ENCODE data around the gene SGPP2.
"Not testable (repeated sequence)": the region's sequence is repeated elsewhere in the genome, so short reads cannot be mapped to it uniquely, and the experiment has no call there.

The SGPP2 gene

DNA sequence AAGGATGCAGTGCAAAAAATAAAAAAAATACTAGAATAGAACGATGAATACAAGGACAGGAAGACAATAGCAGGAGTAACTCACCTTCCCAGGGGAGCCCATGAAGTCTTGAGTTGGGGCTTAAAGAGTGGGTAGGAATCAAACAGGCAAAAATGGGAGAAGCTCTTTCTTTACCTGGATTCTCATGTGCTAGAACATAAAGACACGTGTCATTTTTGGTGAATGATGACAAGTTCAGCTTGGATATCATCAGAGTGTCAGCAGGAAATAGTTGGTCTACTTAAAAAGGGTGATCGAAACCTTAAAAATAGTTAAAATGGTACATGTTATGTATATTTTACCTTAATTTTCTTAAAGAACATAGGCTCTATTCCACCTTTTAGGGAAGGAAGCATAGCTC lies 5.7 kb downstream of the SGPP2 start:
- no peak for DNase-seq

DNA sequence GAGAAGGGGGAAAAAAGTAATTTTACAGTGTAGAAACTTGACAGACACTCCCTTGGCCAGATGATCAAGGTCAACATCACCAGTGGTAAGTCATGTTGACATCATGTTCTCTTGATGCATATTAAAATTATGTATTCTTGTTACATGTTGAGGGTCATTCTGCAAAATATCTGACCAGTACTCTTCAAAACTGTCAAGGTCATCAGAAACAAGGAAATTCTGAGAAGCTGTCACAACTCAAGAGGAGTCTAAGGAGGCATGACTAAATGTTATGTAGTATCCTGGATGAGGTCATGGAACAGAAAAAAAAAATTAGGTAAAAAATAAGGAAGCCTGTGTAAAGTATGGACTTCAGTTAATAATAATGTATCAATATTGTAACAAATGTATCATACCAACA lies 6.3 kb downstream of the SGPP2 start:
- DNase-seq: no peak

DNA sequence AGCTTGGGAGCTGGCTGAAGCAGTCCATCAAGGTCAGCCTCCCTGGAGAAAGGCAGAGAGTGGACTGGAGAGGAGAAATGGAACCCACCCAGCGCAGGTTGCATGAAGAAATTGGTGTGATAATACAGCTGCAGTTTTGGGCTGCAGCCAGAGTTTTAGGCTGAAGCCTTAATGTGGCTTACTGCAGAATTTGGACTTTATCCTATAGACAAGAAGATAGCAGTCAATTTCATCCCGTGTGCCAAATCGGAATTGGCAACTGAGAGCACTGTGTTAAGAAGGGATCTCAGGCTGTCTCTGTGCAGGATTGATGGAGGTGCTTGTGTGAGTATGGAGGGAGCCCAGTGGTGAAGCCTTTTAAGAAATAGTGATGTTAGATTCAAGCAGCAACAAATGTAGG lies 7.5 kb downstream of the SGPP2 start:
- no peak for DNase-seq

DNA sequence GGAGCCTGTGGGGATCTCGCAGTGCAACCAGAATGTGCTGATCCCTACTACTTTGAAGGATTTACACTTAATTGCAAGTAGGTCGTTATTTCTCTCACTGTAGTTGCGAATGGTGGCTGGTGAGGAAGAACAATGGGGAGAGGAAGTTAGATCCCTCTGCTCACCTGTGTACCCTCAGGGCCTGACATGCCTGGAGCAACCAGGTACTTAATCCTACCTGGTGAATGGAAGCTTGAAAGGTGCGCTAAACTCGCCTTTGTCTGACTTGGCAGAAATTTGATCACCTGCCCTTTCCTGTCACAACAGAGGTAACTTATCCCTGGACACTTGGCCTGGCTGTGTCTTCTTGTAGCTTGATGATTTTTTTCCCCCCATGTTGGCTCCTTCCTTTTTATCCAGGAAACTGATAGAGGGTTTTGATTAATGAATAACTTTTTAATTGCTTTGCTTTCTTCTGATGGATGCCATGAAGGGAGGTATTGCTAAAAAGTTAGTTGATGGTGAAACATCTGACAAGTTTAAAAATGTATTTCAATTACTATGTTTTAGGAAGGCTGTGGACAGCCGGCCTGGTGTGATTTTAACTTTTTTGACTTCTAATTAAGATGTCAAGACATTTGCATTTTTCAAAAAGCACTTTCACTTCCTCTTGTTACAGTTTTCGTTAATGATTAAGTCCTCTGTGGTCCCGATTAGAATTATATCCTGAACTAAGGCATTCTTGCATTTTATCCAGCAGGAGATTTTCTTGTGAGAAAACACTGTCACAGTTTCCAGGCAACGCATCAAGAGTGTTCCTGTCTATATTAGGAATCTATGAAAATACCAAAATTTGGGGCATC lies 9.2 kb downstream of the SGPP2 start:
- no peak for DNase-seq

DNA sequence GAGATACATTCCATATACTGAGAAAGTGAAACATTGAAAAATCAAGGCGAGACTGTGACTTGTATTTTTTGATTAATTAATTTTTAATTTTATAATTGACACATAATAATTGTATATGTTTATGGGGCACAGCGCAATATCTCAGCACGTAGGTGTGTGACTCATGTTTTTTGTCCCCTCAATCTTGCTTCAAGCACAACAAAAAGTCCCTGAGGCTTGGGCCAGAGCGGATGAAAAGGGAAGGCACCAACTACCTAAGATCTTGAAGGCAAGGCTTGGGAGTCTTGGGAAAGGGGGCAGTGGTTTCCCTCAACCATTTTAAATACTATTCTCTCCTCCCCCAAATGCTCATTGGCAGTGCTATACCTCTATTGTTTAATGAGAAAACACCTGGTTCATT lies 9.9 kb downstream of the SGPP2 start:
- DNase-seq: no peak

DNA sequence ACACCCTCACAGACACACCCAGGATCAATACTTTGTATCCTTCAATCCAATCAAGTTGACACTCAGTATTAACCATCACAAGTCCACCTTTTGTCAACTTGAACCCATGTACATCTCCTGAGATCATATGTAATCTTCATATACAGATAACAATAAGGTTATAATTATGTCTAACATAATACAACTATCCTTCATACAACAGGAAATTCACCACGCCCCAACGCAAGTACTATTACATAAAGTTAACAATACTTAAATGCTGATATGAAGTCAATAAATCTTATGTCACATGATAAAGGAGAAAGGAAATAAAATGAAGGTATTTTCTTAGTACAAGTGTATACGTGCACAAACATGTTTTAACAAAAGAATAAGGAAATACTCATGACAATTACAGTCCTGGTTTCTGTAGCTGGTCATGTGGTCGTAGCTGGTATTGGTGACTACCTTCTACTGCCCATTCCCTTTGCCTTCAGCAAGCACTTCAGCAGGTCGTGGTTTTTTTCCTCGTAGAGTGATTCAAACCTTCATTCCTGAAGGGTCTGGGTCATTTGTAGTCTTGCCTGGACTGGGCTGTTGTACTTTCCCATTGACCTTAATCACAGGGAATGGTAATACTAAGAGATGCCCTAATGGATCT lies 11.2 kb downstream of the SGPP2 start:
- not testable (repeated sequence) for DNase-seq

DNA sequence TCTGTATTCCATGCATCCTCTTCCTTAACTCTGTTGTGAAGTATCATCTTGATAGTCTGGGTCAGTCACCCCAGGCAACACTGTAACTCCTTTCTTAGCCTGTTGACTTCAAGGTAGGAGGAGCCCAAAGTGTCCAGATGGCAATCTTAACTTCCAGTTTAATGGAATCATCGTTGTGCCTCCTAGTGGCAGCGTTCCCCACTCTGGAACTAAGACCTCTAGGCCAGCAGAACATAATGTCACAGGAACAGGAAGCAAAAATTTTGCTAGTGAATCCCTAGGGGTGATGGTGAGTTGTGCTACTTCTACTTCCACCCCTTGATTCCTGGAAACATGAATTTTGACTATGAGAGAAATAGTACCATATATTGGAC lies 11.7 kb downstream of the SGPP2 start:
- no peak for DNase-seq

DNA sequence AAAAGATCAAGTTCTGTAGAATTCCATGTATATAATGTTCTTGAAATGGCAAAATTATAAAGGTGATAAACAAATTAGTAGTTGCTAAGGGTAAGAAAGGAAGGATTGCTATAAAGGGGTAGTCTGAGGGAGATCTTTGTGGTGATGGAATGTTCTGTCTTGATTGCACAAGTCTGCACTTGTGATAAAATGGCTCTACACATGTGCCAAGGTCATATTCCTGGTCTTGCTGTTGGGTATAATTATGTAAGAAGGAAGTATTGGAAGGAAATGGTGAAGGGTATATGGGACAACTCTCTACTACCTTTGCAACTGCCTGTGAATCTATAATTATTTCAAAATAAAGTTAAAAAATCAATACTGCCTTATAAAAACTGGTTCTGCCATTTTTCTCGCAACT lies 15.3 kb downstream of the SGPP2 start:
- no peak for DNase-seq

DNA sequence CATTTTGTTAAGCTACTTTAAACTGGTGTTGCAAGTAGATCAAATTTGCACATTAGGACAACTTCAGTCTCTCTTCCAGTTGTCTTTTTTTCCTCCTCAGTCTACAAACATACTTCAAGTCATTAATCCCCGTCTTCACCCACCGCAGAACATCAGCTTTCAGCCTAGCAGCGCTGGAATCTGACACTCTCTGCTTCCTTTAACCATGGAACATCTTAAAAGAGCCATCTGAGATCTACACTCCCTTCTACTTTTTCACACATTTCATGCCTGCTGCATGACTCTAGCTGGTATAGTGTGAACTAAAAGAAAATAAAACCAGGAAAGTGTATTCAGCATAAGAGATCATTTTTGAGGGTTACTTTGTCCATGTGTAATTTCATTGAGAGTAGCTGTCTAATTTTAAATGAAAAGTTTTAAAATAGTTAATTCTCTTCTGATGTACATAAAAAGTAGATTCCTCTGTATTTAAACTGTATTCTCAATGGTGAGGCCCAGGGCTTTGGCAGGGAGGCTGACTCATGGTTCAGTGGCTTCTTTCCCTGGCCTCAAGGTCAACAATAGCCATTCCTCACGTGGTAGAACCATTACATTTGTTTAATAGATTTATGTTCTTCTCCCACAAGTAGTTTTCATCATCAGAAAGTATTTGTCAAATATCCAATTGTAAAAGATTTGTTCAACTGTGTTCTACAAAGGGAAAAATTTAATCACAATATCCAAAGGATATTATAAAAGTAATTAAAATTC lies 16.5 kb downstream of the SGPP2 start:
- DNase-seq: no peak

DNA sequence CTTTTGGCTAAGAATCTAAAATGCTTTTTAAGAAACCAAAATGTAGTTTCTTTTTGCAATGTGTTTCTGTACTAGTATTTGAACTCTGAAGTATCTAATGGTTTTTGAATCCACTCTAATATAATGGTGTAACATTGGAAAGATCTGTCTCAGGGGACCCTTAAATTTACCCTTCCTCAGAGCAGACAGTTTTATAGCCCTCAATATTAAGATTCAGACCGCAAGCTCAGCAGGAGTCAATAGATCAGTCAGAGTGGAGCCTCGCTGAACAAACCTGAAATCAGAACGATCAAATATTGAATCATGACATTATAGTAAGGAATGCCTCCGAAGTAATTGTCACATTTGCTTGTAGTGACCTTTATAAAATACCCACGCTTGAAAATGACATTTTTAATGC lies 18.3 kb downstream of the SGPP2 start:
- DNase-seq: no peak

DNA sequence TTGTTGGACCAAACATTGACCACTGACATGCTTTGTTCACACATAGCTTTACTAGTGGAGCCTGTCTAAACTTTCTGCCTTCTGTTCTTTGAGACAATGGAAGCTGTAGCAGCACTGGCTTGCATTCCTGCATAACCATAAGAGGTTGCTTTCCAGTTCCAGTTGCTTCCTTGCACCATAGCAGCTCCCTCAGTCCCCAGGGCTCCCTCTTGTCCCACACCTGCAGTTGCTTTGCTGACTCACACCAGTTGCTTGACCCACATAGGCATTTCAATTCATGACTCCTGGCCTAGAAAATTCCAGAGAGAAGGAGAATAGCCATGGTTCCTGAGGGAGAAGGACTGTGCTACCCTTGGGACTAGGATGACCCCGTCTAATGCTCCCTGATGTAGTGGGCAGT lies 20.9 kb downstream of the SGPP2 start:
- DNase-seq: no peak

DNA sequence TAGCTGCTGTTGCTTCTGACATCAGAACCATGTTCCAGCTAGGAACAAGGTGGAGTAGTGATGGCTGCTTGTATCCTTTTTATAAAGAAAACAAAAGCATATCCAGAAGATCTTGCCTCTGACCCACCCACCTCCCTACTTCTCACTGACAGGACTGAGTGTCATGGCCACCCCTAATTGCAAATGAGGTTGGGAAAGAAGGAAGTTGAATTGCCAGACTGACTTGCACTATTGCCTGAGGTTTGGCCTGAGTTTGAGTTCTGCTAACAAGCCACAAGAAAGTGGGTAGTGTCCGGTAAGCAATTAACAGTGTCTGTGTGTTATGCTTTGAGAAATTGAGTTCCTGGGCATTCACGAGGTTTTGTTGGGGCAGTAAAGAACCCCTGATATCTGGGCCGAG lies 22.8 kb downstream of the SGPP2 start:
- DNase-seq: no peak

DNA sequence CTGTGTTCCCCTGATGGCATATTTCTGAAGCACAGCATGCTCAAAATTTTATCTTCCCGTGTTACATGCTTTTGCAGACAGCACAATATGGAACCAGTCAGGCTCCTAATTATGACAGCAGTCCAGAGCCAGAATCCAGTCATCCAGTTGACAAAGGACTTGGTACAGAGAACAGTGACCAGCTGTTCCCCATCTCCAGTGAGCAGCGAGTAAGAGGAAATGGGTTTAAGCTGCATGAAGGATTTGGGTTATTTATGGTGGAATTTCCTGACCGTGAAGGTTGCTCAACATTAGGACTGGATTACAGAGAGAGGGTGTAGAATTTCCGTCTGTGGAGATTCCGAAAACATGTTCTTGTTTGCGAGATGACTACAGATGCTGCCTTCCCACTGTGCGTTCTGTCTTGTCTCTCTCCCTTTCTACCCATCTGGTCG lies 24.4 kb downstream of the SGPP2 start:
- DNase-seq: no peak

DNA sequence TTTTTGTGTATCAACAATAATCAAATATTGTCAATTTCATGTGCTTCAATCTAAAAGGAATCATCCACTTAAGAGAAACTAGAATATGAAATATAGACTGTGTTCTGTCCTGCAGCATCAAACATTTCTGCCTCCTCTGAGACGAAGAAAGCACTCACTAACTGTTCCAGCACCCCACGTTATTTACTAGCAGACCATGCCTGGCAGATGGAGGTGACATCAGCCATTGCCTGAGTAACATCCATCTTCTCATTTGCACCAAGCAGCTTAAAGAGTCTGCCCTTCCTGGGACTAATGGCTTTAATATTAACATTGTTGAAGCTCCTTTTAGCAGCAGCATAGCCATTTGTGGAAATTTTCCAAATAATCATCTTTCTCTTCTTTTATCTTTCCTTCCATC lies 25.7 kb downstream of the SGPP2 start:
- no peak for DNase-seq

DNA sequence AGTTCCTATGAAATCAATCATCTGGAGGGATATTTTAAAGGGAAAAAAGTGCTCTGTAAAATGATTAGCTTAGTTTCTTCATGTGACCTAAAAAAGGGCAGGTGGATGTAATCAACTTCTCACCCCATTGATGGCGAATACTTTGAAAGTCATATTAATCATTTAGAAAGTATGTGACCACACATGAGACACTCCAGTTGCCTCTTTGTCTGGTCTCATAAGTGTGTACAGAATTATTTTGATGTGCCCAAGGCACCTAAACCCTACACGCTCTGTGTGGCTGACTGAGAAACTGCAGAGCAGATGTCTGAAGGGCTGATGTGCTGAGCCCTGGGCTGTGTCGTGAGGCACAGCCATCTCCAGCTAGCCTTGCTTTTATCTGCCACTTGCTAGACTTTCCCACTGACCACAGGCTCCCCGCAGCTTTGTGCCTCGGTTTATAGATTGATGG lies 26.9 kb downstream of the SGPP2 start:
- DNase-seq: no peak

DNA sequence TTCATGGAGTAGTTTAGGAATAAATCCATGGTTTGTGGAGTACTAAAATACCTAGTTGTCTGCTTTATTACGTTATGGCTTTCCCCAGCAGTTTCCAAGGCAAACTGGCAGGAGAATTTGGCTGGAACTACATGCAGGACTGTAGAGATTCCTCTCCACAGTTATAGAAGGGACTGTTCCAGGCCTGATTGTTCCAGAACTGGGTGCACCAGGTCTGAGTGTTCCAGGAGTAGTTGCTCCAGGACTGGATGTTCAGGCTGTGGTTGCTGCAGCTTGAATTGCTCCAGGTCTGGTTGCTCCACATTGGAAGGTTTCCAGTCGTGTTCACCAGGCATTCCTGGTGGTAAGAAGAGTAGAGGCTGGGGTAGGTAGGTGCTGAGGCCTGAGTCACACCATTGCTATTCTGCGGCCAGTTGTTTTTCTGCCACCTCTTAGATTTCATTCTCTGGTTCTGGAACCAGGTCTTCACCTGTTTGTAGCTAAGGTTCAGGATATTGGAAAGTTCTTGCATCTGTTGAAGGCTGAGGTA lies 28.1 kb downstream of the SGPP2 start:
- DNase-seq: no peak

DNA sequence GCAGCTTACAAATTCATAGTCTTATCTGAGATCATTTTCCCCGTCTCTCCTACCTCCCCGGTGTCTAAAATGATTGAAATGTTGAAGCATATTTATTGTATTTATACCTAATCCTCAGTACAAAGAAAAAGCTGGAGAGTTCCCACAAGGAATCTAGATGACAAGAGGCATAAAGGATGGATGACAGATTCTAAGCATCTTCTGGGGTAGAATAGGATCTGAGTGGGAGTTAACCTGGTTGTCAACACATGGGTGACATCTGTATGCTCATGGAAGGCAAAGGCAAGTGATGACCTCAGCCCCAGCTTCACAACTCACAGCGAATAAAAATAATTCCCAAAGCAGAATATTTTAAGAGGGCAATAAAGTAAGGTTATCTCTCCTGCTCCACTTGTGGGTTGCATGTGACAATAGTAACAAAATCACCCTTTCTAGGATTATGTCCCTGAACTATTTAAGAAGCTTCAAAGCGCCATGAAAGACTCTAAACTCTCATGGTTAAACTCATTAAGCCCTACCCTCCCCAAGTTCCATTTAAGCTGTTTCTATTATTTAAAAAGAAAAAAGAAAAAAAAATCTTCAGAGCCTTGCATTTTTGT lies 32.2 kb downstream of the SGPP2 start:
- no peak for DNase-seq

DNA sequence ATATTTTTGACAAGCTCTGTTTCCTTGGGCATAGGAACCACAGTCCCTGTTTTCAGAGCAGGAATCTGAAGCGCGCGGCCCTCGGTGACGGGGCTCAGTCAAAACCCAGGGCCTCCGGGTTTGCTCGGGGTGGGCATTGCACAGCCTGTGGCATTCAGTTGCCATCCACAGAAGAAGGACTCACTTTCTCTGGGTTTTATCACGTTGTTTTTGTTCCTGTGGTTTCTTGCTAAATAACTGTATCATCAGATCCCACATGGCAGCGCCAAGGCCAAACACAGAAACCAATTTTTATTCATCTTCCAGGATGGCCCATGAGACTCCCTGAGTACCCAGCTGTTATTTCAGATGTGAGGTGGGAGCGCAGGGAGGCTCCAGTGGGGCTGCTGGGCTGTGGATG lies 35.6 kb downstream of the SGPP2 start:
- DNase-seq: no peak

DNA sequence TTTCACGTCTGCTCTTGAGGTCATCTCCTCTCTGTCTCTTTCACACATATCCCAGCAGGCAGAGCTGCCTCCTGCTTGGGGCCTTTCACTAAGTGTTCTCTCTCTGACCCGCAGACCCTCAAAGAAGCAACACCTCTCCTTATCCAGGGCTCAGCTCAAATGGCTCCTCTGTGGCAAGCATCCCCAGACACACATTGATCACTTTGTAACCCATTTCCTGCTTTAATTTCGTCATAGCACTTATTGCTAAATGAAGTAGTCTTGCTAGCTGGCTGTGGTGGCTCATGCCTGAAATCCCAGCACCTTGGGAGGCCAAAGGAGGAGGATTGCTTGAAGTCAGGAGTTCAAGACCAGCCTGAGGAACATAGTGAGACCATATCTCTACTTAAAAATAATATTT lies 41.4 kb downstream of the SGPP2 start:
- no peak for DNase-seq

DNA sequence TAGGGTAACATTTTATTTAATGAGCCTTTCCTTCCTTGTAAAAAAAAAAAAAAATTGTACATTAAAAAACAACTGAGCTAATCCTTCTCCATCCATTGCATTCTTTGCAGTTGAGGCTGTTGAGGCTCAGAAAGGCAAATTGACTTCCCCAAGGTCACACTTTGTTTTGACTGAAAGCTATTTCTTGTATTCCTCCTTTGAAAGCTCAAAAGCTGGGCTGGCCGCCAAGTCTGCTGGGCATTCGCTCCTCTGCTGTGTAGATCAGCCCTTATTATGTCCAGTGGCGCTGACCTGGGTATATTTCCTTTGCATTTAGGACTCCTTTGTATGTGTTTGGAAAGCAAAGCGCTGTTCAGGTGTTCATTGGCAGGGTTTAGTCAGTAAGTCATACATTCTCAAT lies 44.0 kb downstream of the SGPP2 start:
- peak; percentile 29 for DNase-seq

DNA sequence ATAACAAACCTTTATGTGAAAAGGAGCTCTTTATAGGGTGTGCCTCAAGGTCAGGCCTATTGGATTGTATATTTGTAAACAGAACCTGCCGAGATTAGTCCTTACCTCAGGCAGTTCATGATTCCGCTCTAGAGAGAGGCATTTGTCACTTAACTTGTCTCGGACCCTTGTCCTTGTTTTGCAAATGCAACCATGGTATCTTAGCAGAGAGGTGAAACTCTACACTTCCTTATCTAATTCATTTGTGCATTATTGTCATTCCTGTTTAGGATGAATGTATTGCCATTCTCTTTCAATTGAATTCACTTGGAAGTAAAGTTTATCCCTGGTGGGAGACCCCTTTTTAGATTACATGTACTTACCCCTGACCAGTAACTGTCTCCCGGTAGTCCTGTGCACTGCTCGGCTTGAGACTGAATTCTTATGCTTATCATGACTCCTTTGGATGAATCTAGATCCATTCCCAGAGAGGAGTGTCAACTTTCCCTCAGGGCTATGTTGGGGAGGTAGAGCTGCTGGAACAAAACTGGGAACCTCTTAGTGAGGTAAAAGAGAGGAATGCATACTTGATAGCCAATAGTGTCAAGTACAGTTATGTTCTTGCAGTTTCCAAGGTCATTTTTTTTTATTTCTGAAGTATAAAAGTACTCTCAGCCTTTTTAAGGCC lies 46.6 kb downstream of the SGPP2 start:
- DNase-seq: no peak

DNA sequence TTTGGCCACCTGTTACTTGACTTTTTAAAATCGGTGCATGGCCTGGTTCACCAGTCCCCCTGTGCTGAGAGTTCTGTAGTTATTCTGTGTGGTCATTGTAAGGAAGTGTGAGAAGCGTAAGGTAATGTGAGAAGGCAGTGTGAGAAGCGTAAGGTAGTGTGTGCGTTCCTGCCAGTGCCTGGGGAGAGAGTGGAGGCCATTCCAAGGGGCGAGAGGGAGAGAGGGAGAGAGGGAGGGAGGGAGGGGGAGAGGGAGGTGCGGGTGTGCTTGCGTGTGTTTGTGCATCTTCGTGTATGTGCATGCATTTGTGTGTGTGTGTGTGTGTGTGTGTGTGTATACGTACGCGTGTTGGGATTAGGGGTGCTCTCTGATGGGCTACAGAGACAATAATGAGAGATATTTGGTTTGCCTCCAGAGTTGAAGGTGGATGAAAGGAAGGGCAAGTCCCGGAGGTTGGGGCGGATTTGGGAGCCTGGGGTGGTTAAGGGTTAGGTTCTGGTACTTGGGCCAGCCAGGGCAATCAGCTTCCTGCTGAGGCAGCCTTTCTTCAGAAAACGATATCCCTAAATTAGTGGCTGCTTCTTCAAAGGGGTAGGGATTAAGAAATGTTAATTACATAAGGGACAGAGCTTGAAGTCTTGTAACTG lies 53.7 kb downstream of the SGPP2 start:
- no peak for DNase-seq
